ENCODE results near the gene NFYC.

NFYC gene

DNA sequence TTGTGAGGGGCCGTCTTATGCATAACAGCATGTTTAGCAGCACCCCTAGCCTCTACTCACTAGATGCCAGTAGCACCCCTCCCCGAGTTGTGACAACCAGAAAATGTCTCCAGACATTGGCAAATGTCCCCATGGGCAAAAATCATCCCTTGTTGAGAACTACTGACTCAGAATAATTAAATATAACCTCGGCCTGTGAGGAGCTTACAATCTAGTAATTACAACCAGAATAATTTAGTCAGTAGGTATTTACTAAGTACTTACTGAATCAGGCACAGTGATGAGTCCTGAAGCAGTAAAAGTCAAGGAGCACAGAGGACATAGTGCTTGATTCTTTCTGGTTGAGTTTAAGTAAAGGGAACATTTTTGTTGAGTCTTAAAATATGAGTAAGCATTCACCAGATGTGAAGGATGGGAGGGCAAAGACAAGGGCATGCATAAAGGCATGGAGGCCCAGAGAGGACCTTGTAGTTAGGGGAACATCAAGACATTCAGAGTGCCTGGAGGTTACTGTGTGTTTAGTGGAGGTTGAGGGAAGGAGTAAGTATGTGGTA lies 48.0 kb downstream of the NFYC start:
- peak; percentile 9 for DNase-seq (ENCODE audit: low spot score)

DNA sequence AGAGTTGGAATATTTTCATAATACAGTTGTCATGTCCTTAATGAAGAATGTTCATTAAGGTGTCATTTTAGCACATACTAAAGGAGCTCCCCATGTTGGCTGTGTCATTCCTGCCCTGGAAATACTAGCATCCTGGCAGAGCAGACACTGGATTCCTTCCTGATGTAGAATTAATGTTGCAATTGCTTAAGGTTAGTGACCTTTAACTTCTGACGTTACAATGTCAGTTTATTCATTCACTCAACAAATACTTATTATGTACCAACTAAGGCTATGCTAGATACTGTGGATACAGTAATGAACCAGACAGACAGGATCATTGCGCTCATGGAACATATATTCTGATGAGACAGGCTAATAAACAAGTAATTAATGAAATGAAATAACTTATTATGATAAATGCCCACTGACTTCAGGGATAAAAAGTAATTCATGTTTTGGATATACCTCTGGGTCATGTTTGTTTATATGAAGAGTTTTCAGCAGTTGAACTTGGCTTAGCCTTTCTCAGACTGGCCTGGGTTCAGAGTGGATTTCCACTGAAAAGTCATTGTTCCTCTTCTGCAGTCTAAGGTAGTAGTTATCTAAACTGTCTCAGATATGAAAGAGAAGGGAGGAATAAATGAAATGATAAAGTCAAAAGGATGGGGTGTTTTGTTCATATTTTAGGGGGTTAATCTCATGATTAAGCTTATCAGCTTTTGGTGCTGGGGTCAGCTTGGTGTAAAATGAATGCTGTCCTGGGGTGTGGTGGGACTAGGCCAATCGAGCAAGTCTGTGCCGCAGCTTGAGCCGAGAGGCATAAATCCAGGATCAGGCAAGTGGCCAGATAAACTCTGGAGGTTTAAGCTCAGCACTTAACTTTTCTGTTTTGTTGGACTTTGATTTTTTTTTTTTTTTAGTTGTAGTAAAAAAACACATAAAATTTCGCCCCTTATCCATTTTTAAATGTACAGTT lies 48.8 kb downstream of the NFYC start:
- no peak for DNase-seq (ENCODE audit: low spot score)

DNA sequence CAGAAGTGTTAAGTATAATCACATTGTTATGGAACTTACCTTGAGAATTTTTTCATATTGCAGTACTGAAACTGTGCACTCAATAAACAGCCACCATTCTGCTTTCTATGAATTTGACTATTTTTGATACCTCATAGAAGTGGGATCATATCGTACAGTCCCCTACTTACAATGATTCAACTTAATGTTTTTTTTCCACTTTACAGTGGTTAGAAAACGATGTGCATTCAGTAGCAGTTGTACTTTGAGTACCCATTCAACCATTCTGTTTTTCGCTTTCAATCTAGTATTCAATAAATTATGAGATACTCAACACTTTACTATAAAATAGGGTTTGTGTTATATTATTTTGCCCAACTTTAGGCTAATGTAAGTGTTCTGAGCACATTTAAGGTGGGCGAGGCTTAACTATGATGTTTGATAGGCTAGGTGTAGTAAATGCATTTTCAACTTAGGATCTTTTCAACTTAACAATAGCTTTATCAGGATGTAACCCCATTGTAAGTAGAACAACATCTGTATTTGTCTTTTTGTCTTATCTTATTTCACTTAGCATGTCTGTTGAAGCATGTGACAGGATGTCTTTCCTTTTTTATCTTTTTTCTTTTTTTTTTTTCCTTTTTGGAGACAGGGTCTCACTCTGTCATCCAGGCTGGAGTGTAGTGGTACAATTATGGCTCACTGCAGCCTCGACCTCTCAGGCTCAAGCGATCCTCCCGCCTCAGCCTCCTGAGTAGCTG lies 49.7 kb downstream of the NFYC start:
- no peak for DNase-seq (ENCODE audit: low spot score)

DNA sequence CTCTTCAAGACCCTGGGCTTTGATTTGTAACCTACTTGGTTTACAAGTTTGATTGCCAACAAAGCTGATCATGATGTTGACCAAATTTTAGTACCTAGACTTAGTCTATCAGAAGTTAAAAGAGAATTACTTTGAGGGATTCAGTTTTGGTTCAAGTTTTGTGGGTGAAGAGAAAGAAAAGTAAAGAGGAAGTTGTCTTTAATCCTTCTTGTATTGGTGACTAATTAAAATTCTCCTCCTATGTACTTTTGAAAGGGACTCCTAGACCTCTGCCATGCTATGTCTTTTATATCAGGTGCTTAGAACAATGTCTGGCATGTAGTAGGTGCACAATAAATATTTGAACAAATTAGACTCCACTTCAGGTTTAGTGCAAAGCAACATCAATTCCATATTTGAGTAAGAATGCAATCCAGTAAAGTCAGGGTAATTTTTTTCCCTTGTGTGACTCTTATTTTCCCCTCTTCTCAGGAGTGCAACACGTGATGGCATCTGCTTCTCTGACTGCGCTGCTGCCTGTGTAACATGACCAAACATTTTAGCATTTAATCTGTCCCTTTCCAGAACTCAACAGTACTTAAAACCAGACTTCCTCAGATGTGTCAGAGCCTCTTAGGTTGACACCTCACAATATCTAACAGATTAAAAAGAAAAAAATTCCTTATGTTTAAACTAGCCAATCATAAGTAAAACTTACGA lies 51.0 kb downstream of the NFYC start:
- DNase-seq (ENCODE audit: low spot score), result no peak

DNA sequence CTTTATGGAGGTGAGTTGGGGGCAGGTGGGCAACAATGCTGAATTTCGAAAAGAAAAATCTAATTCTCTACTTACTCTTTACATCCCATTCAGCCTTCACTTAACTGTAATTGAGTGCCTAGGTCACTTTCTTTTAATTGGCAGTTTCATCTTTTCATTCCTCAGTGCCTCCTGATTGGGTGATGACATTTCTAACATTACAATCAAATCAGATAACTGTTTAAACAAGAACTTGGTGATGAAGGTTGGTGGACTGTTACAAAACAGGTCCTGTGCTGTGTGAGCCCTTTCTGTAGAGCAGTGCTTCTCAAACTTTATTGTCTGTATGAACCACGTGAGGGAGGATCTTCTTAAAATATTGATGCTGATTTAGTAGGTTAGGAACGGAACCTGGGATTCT lies 51.9 kb downstream of the NFYC start:
- no peak for DNase-seq (ENCODE audit: low spot score)

DNA sequence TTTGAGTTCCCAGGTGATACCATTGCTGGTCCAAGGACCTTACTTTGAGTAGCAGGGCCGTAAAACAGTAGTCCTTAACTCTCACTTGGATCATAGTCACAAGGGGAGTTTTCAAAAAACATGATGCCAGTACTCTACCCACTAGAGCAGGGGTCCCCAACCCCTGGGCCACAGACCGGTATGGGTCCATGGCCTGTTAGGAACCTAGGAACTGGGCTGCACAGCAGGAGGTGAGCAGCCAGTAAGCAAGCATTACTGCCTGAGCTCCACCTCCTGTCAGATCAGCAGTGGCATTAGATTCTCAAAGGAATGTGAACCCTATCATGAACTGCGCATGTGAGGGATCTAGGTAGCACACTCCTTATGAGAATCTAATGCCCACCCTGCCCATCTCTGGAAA lies 52.4 kb downstream of the NFYC start:
- DNase-seq (ENCODE audit: low spot score), result no peak

DNA sequence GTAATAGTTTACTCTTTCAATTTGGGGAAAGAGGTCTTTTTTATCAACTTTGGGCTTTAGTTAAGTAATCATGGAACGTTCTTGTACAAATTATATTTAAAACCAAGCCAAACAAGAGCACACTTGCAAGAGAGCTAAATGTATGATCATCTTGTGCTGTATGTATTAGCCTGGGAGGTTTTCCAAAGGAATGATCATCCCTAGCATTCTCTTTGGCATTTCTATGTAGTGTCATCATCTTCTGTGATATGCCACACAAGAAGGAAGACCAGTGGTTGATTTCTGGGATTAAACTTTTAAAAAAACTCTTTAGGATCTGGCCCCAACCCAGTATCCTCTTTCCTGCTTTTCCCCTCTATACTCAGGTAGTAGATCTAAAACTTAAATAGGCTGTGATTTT lies 53.7 kb downstream of the NFYC start:
- DNase-seq (ENCODE audit: low spot score), result peak; percentile 45

DNA sequence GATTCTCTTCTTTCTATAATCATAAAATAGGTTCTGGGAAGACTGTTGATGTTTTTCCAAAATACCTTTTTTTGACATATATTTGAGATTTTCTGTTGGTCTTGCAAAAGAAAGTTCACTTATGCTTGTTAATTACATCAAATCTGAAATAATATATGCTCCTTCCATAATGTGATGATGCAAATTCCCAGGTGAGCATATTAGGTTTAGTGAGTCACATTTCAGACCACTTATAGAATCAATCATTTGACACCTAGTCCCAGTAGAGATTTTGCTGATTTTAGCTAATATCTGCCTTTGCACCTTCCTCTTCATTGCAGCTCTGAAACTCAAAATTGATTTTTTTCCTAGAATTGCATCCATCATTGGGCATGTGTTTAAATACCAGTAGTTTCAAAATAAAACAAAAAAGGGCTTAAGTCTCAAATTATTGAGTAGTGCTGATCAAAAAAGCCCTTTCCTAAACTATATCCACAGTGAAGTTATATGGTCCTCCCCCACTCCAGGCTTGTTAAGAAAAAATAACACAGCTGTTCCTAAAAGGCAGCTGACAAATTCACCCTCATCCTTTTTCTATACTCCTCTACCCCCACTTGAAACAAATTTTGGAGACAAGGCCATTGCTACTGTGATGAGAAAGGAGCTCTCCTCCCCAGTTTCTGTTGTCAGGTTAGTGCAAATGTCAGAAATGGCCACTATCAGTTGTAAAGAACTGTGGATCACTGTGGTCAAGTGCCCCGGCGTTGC lies 55.0 kb downstream of the NFYC start:
- no peak for DNase-seq (ENCODE audit: low spot score)

DNA sequence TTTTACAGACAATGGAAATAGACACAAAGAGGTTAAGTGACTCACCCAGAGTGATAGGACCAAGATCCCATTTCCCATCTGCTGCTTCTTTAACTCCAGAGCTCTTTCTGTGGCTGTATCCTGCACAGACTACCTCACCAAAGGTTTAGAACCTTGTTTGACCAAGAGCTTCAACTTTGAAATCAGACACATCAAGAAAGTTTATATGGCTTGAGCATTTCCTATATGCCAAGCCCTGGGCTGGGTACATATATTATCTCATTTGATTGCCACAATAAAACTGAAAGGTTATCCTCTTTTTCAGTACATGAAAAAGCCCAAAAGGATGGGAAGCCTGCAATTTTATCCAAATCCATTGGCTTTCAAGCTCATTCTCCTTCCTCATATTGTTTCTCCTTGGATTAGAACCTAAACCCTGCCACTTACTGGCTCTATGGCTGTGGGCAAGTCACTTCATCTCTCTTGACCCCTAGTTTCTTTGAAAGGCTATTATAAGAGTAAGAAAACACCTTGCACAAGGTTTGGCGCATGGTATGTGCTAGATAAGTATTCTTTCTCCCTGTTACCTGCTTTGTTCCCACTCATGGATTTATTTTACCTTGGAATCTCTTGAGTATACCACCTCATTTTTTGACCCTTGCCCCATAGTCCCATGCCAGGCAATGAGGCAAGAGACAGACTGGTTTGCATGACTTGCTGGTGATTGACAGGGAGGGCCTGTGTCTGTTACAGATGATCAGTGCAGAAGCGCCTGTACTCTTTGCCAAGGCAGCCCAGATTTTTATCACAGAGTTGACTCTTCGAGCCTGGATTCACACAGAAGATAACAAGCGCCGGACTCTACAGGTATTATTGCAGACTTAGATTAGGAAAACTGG lies 57.6 kb downstream of the NFYC start:
- no peak for DNase-seq (ENCODE audit: low spot score)

DNA sequence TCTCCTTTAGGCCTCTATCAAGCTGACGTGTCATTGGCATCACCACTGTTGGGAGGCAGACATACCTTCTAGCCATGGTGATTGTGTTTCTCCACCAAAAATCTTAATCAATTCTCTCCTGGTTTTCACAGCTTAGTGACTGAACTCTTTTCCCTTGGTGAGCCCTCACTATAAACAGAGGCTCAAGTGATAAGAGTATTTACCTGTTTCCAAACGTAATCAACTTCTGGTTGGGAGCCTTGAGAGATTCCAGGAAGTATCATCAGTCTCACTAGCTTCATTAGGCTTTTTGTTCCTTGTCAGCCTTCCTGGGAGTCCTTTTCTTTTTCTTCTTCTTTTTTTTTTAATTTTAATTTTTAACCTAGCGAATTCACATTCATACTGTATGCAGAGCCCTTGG lies 58.3 kb downstream of the NFYC start:
- DNase-seq (ENCODE audit: low spot score), result no peak

DNA sequence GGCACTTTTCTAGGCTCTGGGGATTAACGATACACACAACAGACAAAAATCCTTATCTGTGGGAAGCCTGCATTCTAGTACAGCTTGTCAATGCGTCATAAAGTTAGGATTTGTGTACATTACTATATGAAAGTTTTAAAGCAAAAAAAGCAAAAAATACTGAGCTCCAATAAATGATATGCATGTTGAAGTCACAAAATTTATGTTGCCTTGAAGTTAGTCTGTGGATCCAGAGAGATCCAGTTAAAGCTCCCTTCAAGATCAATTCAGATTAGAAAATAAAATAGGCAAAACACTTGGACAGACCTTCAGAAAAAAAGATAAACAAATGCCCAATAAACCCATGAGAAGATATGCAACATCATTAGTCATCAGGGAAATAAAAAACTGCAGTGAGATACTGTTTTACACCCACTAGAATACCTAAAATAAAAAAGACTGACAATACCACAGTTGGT lies 59.0 kb downstream of the NFYC start:
- no peak for DNase-seq (ENCODE audit: low spot score)

DNA sequence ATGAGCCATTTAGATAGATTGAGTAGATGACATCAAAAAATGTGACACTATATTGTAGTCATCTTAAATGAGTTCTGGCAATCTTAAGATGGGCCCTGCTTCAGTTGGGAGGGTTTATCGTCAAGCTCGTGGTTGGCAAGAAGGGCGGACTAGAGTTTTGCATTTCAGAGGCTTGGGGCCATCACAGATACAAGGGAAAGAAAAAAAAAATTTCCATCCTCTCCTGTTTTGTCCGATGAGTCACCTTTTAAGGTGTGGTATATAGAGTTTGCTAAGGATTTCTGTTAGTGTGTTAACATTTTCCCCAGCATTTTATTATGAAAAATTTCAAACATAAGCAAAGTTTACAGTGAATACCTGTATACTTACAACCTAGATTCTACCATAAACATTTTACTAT lies 60.3 kb downstream of the NFYC start:
- no peak for DNase-seq (ENCODE audit: low spot score)

DNA sequence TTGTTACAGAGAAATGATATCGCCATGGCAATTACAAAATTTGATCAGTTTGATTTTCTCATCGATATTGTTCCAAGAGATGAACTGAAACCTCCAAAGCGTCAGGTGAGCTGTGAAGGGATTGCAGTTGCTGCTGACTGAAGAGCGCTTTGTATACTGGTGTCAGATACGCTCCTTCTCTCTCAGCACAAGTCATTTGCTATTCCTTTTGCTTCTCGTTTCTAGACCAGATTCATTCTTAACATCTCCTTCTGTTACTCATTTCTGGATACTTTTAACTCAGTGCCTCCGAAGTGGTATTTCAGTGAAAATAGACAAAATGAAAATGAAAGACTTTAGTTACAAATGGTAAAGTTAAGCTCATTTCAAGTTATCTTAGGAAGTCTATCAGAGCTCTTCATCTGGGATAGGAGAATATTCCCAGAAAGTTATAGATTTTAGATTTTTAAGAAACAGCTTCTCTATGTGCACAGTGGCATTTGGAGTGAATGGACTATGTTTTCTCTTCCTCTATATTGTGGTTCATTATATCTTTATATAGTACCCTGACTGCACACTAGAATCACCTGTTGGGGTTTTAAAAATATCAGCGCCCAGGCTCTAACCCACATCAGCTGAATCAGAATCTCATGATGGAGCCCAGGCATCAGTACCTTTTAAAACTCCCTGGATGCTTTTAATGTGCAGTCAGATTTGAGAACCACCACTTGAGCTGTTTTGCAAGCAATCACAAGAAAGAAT lies 61.8 kb downstream of the NFYC start:
- DNase-seq (ENCODE audit: low spot score), result no peak

DNA sequence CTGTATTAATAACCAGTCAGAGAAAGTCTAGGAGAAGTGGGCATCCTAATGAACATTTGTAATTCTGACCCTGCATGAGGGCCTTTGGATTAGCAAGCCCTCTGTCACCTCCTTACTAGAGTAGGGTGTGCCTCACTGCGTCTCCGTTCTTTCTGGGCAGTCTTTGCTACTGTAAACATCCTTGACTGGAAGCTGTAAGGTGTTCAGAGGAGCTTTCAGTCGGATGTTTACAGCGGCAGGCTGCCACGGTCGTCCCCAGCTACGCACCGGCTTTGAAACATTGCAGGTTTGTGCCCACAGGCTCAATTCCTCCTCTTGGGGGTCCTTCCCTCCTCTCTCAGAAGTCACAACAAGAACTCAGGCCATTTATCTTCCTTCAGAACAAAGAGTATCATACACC lies 62.7 kb downstream of the NFYC start:
- DNase-seq (ENCODE audit: low spot score), result no peak

DNA sequence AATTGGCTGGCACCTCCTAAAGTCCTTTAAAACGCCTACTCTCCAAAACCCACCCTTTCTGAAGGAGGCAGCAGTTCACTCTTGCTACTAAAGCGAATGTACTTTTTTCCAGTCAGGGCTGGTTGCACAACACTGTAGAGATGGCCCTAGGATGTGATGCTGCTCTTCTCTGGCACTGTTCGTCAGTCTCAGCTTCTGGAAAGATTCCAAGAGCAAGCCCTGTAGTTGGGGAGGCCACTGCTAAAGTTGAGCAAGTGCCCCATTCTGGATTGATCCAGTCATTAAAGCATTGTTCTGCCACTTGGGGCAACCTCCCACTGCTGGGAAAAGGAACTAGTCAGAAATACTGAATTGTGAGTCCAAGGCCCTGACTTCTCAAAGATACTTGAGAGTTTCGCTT lies 63.6 kb downstream of the NFYC start:
- no peak for DNase-seq (ENCODE audit: low spot score)

DNA sequence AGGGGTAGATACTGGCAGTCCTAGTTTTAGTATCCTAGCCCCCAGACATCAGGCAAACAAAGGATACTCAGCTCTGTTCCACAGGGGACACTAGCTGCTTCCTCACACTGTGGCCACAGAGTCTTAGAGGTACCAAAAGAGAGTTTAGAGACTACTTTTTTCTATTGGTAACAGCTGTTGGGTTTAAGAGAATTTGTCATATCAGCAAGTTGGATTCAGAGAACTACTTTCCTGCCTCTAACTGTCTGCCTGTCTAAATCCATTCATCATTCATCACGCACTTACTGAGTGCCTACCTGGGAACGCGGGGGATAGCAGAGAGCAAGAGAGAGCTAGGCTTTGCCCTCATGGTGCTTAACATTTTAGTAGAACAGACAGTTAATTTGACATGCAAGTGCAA lies 65.0 kb downstream of the NFYC start:
- no peak for DNase-seq (ENCODE audit: low spot score)

DNA sequence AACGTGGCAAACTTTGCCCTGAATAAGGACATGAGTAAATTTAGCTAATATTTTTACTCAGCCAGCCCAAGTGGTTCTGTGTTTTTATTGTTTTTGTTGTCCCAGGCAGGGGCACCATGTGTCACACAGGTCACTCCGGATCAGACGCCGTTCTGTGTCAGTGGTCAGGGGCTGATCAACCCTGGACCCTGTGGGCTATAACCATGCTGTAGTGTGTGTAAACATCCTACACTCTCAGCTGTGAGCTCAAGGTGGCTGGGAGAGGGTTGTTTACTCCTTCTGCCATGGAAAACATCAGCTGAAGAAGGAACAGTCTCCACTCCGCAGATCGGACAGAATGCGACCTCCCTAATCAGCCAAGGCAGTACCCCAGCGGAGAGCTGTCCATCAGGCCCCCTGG lies 65.6 kb downstream of the NFYC start:
- no peak for DNase-seq (ENCODE audit: low spot score)

DNA sequence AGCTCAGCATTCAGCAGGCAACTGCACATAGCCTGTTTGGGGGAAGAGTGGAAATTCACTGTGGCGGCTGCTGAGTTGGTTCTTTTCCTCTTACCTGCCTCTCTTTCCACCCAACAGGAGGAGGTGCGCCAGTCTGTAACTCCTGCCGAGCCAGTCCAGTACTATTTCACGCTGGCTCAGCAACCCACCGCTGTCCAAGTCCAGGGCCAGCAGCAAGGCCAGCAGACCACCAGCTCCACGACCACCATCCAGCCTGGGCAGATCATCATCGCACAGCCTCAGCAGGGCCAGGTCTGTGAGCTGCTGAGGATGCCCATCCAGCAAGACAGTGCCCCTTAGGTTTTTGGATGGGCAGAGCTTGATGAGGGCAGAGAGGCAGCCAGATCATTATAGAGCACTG lies 66.5 kb downstream of the NFYC start:
- no peak for DNase-seq (ENCODE audit: low spot score)

DNA sequence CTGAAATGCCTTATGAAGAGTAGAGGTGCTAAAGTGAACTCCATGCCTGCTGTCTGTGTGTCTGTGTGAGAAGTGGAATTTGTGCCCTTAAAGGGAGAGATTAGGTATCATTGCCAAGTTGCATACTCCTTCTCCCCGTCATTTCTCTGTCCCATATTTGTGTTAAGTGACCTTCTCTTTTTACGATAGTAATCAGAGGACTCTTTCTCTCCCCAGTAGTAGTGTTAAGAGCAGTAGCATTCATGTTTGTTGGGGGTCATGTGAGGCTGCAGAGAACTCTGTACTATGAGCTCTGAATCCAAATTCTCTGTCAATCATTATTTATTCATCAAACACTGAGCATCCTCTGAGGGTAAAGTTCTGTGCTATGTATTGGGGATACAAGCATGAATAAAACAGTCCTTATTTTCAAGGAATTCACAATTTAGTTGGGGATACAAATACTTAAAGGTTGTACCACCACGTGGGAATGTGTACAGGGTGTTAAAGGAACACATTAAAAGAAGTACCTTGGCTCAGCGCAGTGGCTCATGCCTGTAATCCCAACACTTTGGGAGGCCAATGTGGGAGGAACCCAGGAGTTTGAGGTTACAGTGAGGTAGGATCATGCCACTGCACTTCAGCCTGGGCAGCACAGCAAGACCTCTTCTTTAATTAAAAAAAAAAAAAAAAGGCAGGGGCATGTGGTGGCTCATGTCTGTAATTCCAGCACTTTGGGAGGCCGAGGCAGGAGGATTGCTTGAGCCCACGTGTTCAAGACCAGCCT lies 67.3 kb downstream of the NFYC start:
- DNase-seq (ENCODE audit: low spot score), result no peak
